ENCODE measurements around the gene TMEM14B.

TMEM14B gene

GRCh38 chr6:10794239-10794638, 46.6 kb downstream of the TMEM14B start:
- TF ChIP-seq, protein P1, sequence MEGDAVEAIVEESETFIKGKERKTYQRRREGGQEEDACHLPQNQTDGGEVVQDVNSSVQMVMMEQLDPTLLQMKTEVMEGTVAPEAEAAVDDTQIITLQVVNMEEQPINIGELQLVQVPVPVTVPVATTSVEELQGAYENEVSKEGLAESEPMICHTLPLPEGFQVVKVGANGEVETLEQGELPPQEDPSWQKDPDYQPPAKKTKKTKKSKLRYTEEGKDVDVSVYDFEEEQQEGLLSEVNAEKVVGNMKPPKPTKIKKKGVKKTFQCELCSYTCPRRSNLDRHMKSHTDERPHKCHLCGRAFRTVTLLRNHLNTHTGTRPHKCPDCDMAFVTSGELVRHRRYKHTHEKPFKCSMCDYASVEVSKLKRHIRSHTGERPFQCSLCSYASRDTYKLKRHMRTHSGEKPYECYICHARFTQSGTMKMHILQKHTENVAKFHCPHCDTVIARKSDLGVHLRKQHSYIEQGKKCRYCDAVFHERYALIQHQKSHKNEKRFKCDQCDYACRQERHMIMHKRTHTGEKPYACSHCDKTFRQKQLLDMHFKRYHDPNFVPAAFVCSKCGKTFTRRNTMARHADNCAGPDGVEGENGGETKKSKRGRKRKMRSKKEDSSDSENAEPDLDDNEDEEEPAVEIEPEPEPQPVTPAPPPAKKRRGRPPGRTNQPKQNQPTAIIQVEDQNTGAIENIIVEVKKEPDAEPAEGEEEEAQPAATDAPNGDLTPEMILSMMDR (IDR thresholded peaks at IDR 0.05; ENCODE audit: unreplicated experiment in 3 of 3) = no peak
- Mint-ChIP-seq H3K27me3 (ENCODE audit: low read depth) (no peaks in the 10 kb centered on the region), H3K9me3 (no peaks in the 10 kb centered on the region), H3K36me3 (ENCODE audit: low read depth) (peaks cover 22% of the 10 kb centered on the region), H3K27ac (no peak overlapping the region), H3K4me1 (no peaks in the 10 kb centered on the region), H3K4me3 (no peak overlapping the region)

DNA sequence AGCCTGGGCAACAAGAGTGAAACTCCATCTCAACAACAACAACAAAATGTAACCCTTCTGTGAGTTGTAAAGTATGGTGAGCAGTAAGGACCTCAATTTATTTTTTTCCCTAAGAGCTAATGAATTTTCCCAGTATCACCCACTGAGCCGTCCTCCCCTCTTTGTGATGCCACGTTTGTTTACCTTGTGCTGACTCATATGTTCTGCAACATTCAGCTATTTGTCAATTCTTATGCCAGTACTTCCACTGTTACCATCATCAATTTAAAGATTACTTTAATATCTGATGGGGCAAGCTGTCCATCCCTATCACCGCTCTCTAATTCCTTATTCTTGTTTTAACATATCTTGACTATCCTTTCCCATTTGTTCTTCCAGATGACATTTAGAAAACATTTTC, 53.2 kb downstream of the TMEM14B start:
- Mint-ChIP-seq H3K36me3 (ENCODE audit: low read depth) (no peaks in the 10 kb centered on the region), H3K27me3 (ENCODE audit: low read depth) (no peaks in the 10 kb centered on the region), H3K9me3 (no peaks in the 10 kb centered on the region), H3K4me1 (no peaks in the 10 kb centered on the region), H3K27ac (no peak overlapping the region), H3K4me3 (no peak overlapping the region)
- TF ChIP-seq, protein P1 (IDR thresholded peaks at IDR 0.05; ENCODE audit: unreplicated experiment in 3 of 3) = no peak

GRCh38 chr6:10801224-10801848, 53.7 kb downstream of the TMEM14B start:
- Mint-ChIP-seq H3K27ac (no peak overlapping the region), H3K36me3 (ENCODE audit: low read depth) (no peaks in the 10 kb centered on the region), H3K4me3 (no peak overlapping the region), H3K4me1 (no peaks in the 10 kb centered on the region), H3K9me3 (no peaks in the 10 kb centered on the region), H3K27me3 (ENCODE audit: low read depth) (no peaks in the 10 kb centered on the region)
- TF ChIP-seq, protein P1 (IDR thresholded peaks at IDR 0.05; ENCODE audit: unreplicated experiment in 3 of 3) = peak; percentile 93 to 99 (median 98)

Measured in nephron (organoid).